HFFc6 (cell line): ENCODE data around the gene OCRL. TPM values are rescaled to one million over a fixed set of nuclear protein-coding genes. Genes with fewer than 3 reads are reported as not detected.
A peak's percentile ranks its signal among the peaks of the same experiment; 100 is the strongest.

ENCODE experiments used
- DNase-seq: peaks from one replicate; pipeline ENCODE4 v3.0.0-alpha.2; 2018
- H3K27ac Mint-ChIP-seq: 2 replicates; pipeline ENCODE4 v1.8.0; 2020; ENCODE audit warnings: mild to moderate bottlenecking, mixed read lengths
- H3K27me3 Mint-ChIP-seq: 2 replicates; pipeline ENCODE4 v1.8.0; 2021; ENCODE audit warnings: mild to moderate bottlenecking, moderate library complexity, mixed read lengths; ENCODE audit not compliant: insufficient read depth
- H3K36me3 Mint-ChIP-seq: 2 replicates; pipeline ENCODE4 v1.8.0; 2021; ENCODE audit warnings: low read depth, mixed read lengths
- H3K4me1 Mint-ChIP-seq: 2 replicates; pipeline ENCODE4 v1.8.0; 2020; ENCODE audit warnings: low read depth, mixed read lengths
- H3K4me3 Mint-ChIP-seq: 2 replicates; pipeline ENCODE4 v1.8.0; 2020; ENCODE audit warnings: mild to moderate bottlenecking, moderate library complexity, mixed read lengths
- H3K9me3 Mint-ChIP-seq: 2 replicates; pipeline ENCODE4 v1.8.0; 2020; ENCODE audit warnings: mild to moderate bottlenecking, mixed read lengths
- CTCF ChIP-seq: fragments of 200-600 bp; sonication (generic); IDR thresholded peaks from 2 replicates; pipeline ENCODE4 v1.5.0; 2021; ENCODE audit warnings: antibody characterized with exemption, mild to moderate bottlenecking
- total RNA-seq, 6 experiments: library from RNA; stranded (reverse); fragmentation: NEBNext Ultra II Directional; extraction: Animal tissue kit (Norgen Biotek cat#: 25700); gene quantifications; 2 replicates in 1 of 6; 3 replicates in 5 of 6; pipeline ENCODE4 v1.2.3, GENCODE V29; 2021

OCRL gene
- total RNA-seq, 6 experiments from 2014 or later: 28.5 to 35.2 (median 30.5) TPM

GRCh38 chrX:129516402-129516801 is 23.7 kb upstream of the OCRL start:
- Mint-ChIP-seq H3K4me3 (no peak overlapping the region), H3K27ac (no peak overlapping the region), H3K9me3 (no peaks in the 10 kb centered on the region), H3K36me3 (peaks cover 7% of the 10 kb centered on the region; the same call in 1 of the 2 replicates), H3K4me1 (peaks cover 16% of the 10 kb centered on the region), H3K27me3 (no peaks in the 10 kb centered on the region)
- no peak for DNase-seq
- TF ChIP-seq CTCF: no peak

- DNase-seq: no peak
- Mint-ChIP-seq H3K4me3 (no peak overlapping the region; the same call in 1 of the 2 replicates), H3K9me3 (no peaks in the 10 kb centered on the region), H3K4me1 (peaks cover 16% of the 10 kb centered on the region), H3K27me3 (no peaks in the 10 kb centered on the region), H3K27ac (no peak overlapping the region), H3K36me3 (peaks cover 3% of the 10 kb centered on the region; the same call in 1 of the 2 replicates)
- TF ChIP-seq CTCF: no peak
Measured at GRCh38 chrX:129520151-129520550, 19.9 kb upstream of the OCRL start.

GRCh38 chrX:129522184-129523078 is 17.6 kb upstream of the OCRL start:
- H3K36me3 Mint-ChIP-seq: no peaks in the 10 kb centered on the region
- peak overlapping the region; percentile 89 for H3K4me3 Mint-ChIP-seq
- TF ChIP-seq CTCF: 0 out of 2 replicates have a peak, but pooled peaks have one; percentile 23
- peaks cover 16% of the 10 kb centered on the region for H3K4me1 Mint-ChIP-seq
- H3K27ac Mint-ChIP-seq: peak overlapping the region; percentile 87
- no peaks in the 10 kb centered on the region for H3K27me3 Mint-ChIP-seq
- peak; percentile 55 for DNase-seq
- H3K9me3 Mint-ChIP-seq: no peaks in the 10 kb centered on the region

GRCh38 chrX:129523079-129523911 is 16.8 kb upstream of the OCRL start, which contains the start of gene SMARCA1:
SMARCA1 (minus strand) TSS chrX:129523490; CDS start chrX:129523370, 120 bp downstream.
- H3K27me3 Mint-ChIP-seq: no peaks in the 10 kb centered on the region
- H3K36me3 Mint-ChIP-seq: no peaks in the 10 kb centered on the region
- H3K27ac Mint-ChIP-seq: peak within 1 kb of the TSS; percentile 87
- H3K4me3 Mint-ChIP-seq: peak within 1 kb of the TSS; percentile 89
- no peak for TF ChIP-seq CTCF
- no peaks in the 10 kb centered on the region for H3K9me3 Mint-ChIP-seq
- peak; percentile 26 for DNase-seq
- H3K4me1 Mint-ChIP-seq: peaks cover 16% of the 10 kb centered on the region

GRCh38 chrX:129524250-129524850 is 15.7 kb upstream of the OCRL start:
- no peak overlapping the region for H3K27ac Mint-ChIP-seq
- H3K36me3 Mint-ChIP-seq: no peaks in the 10 kb centered on the region
- TF ChIP-seq CTCF: no peak
- H3K27me3 Mint-ChIP-seq: no peaks in the 10 kb centered on the region
- H3K4me1 Mint-ChIP-seq: peaks cover 12% of the 10 kb centered on the region
- no peaks in the 10 kb centered on the region for H3K9me3 Mint-ChIP-seq
- peak overlapping the region; percentile 85 for H3K4me3 Mint-ChIP-seq
- DNase-seq: no peak
